RWPE1 (cell line): ENCODE data around the gene SCRT2.

ENCODE experiments used
- CTCF ChIA-PET: fragments of 350-600 bp; sonication (Branson Sonifier 250); formaldehyde crosslinking; extraction: SDS; loops from one replicate; lab custom pipeline; 2021; lab: Yijun Ruan, JAX
- POLR2A ChIA-PET: fragments of 400-600 bp; formaldehyde crosslinking; extraction: SDS; loops from one replicate; lab custom pipeline; 2020; ENCODE audit warnings: antibody characterized with exemption; ENCODE audit not compliant: low non-redundant PET; lab: Yijun Ruan, JAX
- DNase-seq: peaks from one replicate; pipeline ENCODE4 v3.0.0; 2012; ENCODE audit warnings: low spot score
- H3K27ac ChIP-seq: fragments of 450-650 bp; 2 replicates; pipeline ENCODE4 v1.5.1; 2017
- TF ChIP-seq, protein P1 (sequence below): fragments of 450-650 bp; conservative IDR thresholded peaks from 2 replicates; pipeline ENCODE4 v1.5.1; 2017; ENCODE audit warnings: low read depth, mild to moderate bottlenecking

SCRT2 gene

DNA sequence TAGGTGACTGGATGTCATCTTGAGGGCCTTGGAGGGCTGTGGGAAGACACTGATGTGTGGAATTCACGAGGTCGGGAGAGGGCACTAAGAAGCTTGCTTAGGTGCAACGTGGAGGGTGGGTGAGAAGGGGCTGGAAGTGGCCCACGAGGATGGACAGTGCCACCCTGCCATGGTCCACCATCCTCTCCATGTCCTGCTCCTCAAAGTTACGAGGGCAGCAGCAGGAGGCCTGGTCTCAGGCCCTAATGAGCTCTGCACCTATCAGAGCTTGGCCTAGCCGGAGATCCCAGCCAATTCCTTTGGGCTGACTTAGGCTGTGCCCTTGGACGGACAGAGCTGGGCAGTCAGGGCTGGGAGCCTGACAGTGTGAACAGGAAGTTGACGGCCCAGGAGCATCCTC is 27.8 kb upstream of the SCRT2 start:
- ChIA-PET CTCF (interaction anchor here (0.6 kb wide), 1 partner anchor 11 kb away, joined by 5 read pairs; no protein-coding TSS in a partner anchor), POLR2A (interaction anchor here (0.5 kb wide), 1 partner anchor 460 kb away, joined by 5 read pairs; no protein-coding TSS in a partner anchor)
- TF ChIP-seq, protein P1, sequence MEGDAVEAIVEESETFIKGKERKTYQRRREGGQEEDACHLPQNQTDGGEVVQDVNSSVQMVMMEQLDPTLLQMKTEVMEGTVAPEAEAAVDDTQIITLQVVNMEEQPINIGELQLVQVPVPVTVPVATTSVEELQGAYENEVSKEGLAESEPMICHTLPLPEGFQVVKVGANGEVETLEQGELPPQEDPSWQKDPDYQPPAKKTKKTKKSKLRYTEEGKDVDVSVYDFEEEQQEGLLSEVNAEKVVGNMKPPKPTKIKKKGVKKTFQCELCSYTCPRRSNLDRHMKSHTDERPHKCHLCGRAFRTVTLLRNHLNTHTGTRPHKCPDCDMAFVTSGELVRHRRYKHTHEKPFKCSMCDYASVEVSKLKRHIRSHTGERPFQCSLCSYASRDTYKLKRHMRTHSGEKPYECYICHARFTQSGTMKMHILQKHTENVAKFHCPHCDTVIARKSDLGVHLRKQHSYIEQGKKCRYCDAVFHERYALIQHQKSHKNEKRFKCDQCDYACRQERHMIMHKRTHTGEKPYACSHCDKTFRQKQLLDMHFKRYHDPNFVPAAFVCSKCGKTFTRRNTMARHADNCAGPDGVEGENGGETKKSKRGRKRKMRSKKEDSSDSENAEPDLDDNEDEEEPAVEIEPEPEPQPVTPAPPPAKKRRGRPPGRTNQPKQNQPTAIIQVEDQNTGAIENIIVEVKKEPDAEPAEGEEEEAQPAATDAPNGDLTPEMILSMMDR: no peak
- no peak overlapping the region for H3K27ac ChIP-seq
- no peak for DNase-seq

DNA sequence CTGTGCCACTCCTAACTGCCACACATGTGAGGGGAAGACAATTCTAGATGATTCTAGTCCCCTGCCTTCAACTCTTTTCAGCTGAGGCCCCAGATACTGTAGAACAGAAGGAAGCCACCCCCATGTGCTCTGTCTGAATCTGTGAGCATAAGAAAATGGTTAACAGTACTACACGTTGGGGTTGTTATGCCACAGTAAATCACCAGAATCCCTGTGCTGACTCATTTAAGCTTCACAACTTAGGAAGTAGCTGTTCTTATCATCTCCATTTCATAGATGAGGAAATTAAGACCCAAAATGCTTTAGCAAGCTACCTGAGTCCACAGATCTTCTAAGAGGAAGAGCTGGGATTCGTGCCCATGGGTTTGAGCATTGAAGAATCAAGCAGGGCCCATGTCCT is 27.4 kb upstream of the SCRT2 start:
- TF ChIP-seq, protein P1: no peak
- no peak overlapping the region for H3K27ac ChIP-seq
- POLR2A ChIA-PET: no interaction called here
- no peak for DNase-seq
- CTCF ChIA-PET: interaction anchor here (0.6 kb wide), 1 partner anchor 10 kb away, joined by 5 read pairs; no protein-coding TSS in a partner anchor

DNA sequence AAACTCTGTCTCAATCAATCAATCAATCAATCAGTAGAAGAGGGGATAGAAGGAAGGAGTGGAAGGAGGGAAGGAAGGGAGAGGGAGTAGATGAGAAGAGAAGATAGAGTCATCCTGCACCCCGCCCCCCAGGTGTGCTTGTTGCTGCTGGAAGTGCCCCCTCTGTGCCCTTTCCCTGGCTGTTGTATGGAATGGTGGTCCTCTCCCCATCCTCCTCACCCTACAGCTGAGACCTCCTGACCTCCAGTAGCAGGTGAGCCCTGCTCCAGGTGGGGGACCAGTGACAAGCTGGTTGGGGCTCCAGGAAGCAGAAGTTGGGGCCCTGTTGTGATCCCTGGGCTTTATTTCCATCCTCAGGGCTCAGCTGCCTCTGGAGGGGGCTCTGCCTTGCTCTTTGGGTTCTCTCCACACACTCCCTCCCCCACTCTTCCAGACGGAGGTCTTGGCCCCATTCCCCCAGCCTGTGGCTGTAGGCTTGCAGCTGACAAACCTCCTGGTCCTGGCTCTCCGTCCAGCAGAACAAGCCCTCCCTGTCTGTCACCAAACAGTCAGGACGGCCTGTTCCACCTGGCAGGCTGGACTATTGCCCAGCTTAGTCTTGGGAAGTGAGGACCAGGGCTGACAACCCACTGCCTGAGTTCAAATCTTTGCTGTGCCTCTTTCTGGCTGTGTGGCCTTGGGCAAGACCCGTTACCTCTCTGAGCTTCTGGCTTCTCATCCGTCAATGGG is 26.0 kb upstream of the SCRT2 start:
- no peak overlapping the region for H3K27ac ChIP-seq
- TF ChIP-seq, protein P1: no peak
- DNase-seq: no peak
- ChIA-PET CTCF (no interaction called here), POLR2A (no interaction called here)

DNA sequence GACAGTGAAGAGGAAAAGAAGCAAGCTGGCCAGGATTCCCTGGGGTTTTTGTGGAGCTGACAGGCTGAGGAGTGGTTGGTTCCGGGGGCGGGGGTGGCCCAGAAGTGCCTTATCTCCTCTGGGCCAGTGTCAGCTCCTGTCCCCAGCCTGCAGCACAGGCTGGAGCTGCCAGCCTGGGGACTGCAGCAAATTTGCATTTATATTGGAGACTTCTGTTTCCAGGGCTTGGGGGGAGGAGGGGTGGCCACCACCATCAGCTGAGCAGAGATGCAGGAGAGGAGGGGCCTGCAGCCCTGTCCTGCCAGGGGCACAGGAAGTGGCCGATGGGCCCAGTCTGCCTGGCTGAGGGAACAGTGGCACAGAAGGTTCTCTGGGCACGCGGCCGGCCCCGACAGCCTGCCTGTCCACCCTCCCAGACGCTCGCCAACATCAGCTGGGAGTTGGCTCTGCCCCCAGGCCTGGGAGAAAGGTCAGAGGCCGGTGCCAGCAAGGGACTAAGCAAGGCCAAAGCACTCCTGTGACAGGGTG is 24.3 kb upstream of the SCRT2 start:
- CTCF ChIA-PET: no interaction called here
- H3K27ac ChIP-seq: no peak overlapping the region
- POLR2A ChIA-PET: no interaction called here
- DNase-seq: no peak
- TF ChIP-seq, protein P1: no peak

DNA sequence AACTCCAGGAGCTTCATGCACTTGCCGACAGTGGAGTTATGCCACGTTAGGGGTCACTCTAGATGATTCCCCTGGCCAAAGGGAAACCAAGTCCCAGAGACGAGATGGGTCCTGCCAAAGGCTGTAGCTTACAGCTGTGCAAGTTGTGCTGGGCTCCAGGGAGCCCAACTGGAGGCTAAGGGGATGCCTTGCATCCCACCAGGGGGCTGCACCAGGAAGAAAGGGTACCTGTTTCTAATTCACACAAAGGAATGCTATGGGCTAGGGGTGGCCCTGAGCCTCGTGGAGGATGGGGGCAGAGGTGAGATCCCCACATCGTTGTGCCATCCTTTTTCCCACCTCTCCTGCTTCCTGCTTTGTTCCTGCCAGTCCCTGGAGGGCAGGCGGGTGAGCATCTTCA is 23.7 kb upstream of the SCRT2 start:
- ChIA-PET CTCF (no interaction called here), POLR2A (no interaction called here)

DNA sequence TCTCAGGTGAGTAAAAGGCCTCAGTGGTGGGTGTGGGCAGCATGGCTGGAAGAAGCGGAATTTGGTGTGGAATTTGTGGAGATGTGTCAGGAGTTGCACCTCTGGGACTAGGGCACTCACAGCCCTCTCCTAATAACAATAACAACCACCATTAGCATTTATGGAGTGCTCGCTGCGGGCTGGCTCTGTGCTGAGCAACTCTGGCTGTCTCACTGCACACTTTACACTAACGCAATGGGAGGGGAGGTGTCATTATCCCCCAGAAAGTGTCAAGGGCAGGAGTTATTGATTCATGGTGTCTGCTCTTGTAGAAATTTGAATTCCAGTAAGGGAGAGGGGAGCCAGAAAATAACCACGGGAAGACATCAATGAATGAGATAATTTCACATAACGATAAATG is 22.7 kb upstream of the SCRT2 start:
- TF ChIP-seq, protein P1: no peak
- ChIA-PET CTCF (no interaction called here), POLR2A (no interaction called here)
- no peak for DNase-seq
- no peak overlapping the region for H3K27ac ChIP-seq

More for the DNA sequence above, 23.7 kb upstream of the SCRT2 start:
- DNase-seq: no peak
- no peak overlapping the region for H3K27ac ChIP-seq
- TF ChIP-seq, protein P1: no peak
